Omental fat pad (tissue), 4 donors: ENCODE results near the gene HS6ST2. TPM values are rescaled to one million over a fixed set of nuclear protein-coding genes. Genes with fewer than 3 reads are reported as not detected.

Experiments used
- ATAC-seq: fragments of 150-250 bp; one replicate; pipeline ENCODE4 v1.9.1; 2016; ENCODE audit warnings: mild to moderate bottlenecking, moderate library complexity; ENCODE audit not compliant: low FRiP score
- DNase-seq: peaks from one replicate; pipeline ENCODE4 v3.0.0-alpha.2; 2019; ENCODE audit warnings: low spot score
- CTCF ChIP-seq, 3 donors: fragments of 450-650 bp; IDR thresholded peaks; one replicate each; pipeline ENCODE4 v1.5.1; 2016 to 2017; ENCODE audit warnings: antibody characterized with exemption in 3 of 3, mild to moderate bottlenecking in 3 of 3, moderate library complexity in 2 of 3
- total RNA-seq, 4 donors: library from RNA; depleted of rRNA; stranded (reverse); fragments of >200 nt; gene quantifications; one replicate each; pipeline ENCODE4 v1.1.0, GENCODE V29; 2016

HS6ST2 gene
- total RNA-seq, 4 donors from 2014 or later = 0.13 to 1.1 (median 0.46) TPM; not detected in 1

GRCh38 chrX:132730726-132731125 is 227.7 kb downstream of the HS6ST2 start:
- ATAC-seq = no peak
- TF ChIP-seq CTCF (IDR thresholded peaks at IDR 0.05) = no peak
- no peak for DNase-seq

- no peak for TF ChIP-seq CTCF (IDR thresholded peaks at IDR 0.05)
- ATAC-seq = no peak
These were observed 228.2 kb downstream of the HS6ST2 start for GRCh38 chrX:132730266-132730665.

GRCh38 chrX:132728296-132728695 is 230.1 kb downstream of the HS6ST2 start:
- ATAC-seq (no peak), DNase-seq (no peak)
- no peak for TF ChIP-seq CTCF (IDR thresholded peaks at IDR 0.05)

More at GRCh38 chrX:132730266-132730665, 228.2 kb downstream of the HS6ST2 start:
- no peak for DNase-seq

GRCh38 chrX:132718431-132718958 is 239.9 kb downstream of the HS6ST2 start:
- no peak for TF ChIP-seq CTCF (IDR thresholded peaks at IDR 0.05)
- DNase-seq (no peak), ATAC-seq (no peak)

- ATAC-seq (no peak), DNase-seq (no peak)
- TF ChIP-seq CTCF (IDR thresholded peaks at IDR 0.05) = no peak
These were observed 242.4 kb downstream of the HS6ST2 start for GRCh38 chrX:132716006-132716405.

- no peak for TF ChIP-seq CTCF (IDR thresholded peaks at IDR 0.05)
- ATAC-seq (no peak), DNase-seq (no peak)
These were observed 243.5 kb downstream of the HS6ST2 start for GRCh38 chrX:132714913-132715312.

- DNase-seq = no peak
- TF ChIP-seq CTCF (IDR thresholded peaks at IDR 0.05) = no peak
- no peak for ATAC-seq
These were observed 246.1 kb downstream of the HS6ST2 start for GRCh38 chrX:132712350-132712749.
